HG03432 (cell line): ENCODE data around the gene ZNF331.

Source experiments
- ATAC-seq: cut with Tn5 transposase; IDR thresholded peaks from one replicate; pipeline ENCODE4 v1.9.1; 2021; ENCODE audit warnings: mild to moderate bottlenecking, moderate library complexity; ENCODE audit not compliant: unreplicated experiment

ZNF331 gene

GRCh38 chr19:53624771-53625545, 87.0 kb downstream of the ZNF331 start:
- ATAC-seq: no peak

GRCh38 chr19:53626486-53626885, 88.5 kb downstream of the ZNF331 start:
- no peak for ATAC-seq

GRCh38 chr19:53626976-53627375, 89.0 kb downstream of the ZNF331 start:
- no peak for ATAC-seq
